ENCODE data around the gene SBSN. TPM values are rescaled to one million over a fixed set of nuclear protein-coding genes. Genes with fewer than 3 reads are reported as not detected.

Gene SBSN
- total and polyA plus RNA-seq, 9 of the 15 experiments (the other 6 are each of a cell fraction or from before 2014, with no cell fraction given) = 0.05 TPM; not detected in 8

GRCh38 chr19:35533201-35533821 is 5.2 kb upstream of the SBSN start, which contains the start of gene GAPDHS (continued):
- TF ChIP-seq TBL1XR1 (IDR thresholded peaks at IDR 0.05; ENCODE audit: low read length in 2 of 2) (peak in 1 of 2 experiments; percentile 35; a peak in 1 of 4 replicates), ATF3 (IDR thresholded peaks at IDR 0.05) (peak; percentile 61; the same call in 1 of the 2 replicates), ATF3 (CRISPR knock-in tag; conservative IDR thresholded peaks at IDR 0.05) (no peak), THAP7 (CRISPR knock-in tag; IDR thresholded peaks at IDR 0.05) (no peak), MTA3 (IDR thresholded peaks at IDR 0.05; ENCODE audit: borderline replicate concordance) (peak; percentile 85), PTBP1 (IDR thresholded peaks at IDR 0.05; ENCODE audit: low read depth, low read length) (no peak), CREB1 (IDR thresholded peaks at IDR 0.05) (peak; percentile 93), CREB1 (CRISPR knock-in tag; IDR thresholded peaks at IDR 0.05) (peak; percentile 92), ZNF778 (CRISPR knock-in tag; IDR thresholded peaks at IDR 0.05) (no peak), ZNF212 (CRISPR knock-in tag; IDR thresholded peaks at IDR 0.05) (no peak), TAF15 (IDR thresholded peaks at IDR 0.05; ENCODE audit: low read depth, low read length) (no peak), POLR2G (IDR thresholded peaks at IDR 0.05; ENCODE audit: low read depth, low read length) (0 out of 2 replicates have a peak, but pooled peaks have one; percentile 11), KHSRP (IDR thresholded peaks at IDR 0.05) (peak; percentile 72), KLF1 (tag; IDR thresholded peaks at IDR 0.05) (peak; percentile 72; the same call in 1 of the 2 replicates)

All from K562 (cell line).